Hepatocyte (in vitro differentiated cells): ENCODE results near the gene TMEM123. TPM values are rescaled to one million over a fixed set of nuclear protein-coding genes. Genes with fewer than 3 reads are reported as not detected.

Experiments used
- DNase-seq: peaks from one replicate; pipeline ENCODE4 v3.0.0-alpha.2; 2016; ENCODE audit warnings: low spot score
- H2AFZ ChIP-seq: fragments of 200-600 bp; sonication (generic); 2 replicates; pipeline ENCODE4 v1.6.0; 2016; ENCODE audit warnings: antibody characterized with exemption, mild to moderate bottlenecking
- H3K27ac ChIP-seq: fragments of 200-600 bp; sonication (generic); 2 replicates; pipeline ENCODE4 v1.5.1; 2016; ENCODE audit warnings: mild to moderate bottlenecking
- H3K27me3 ChIP-seq: fragments of 200-600 bp; sonication (generic); 2 replicates; pipeline ENCODE4 v1.6.1; 2016
- H3K36me3 ChIP-seq: fragments of 200-600 bp; sonication (generic); replicated peaks from 2 replicates; pipeline ENCODE4 v1.5.1; 2016; ENCODE audit warnings: low read depth; ENCODE audit not compliant: insufficient read depth
- H3K4me1 ChIP-seq: fragments of 200-600 bp; sonication (generic); 2 replicates; pipeline ENCODE4 v1.5.1; 2016; ENCODE audit warnings: mild to moderate bottlenecking, moderate library complexity; ENCODE audit not compliant: insufficient read depth
- H3K4me2 ChIP-seq: fragments of 200-600 bp; sonication (generic); 2 replicates; pipeline ENCODE4 v1.6.0; 2016
- H3K4me3 ChIP-seq: fragments of 200-600 bp; sonication (generic); 2 replicates; pipeline ENCODE4 v1.5.1; 2016; ENCODE audit warnings: mild to moderate bottlenecking
- H3K79me2 ChIP-seq: fragments of 200-600 bp; sonication (generic); 2 replicates; pipeline ENCODE4 v1.6.0; 2017; ENCODE audit warnings: mild to moderate bottlenecking
- H3K9me2 ChIP-seq: fragments of 200-600 bp; sonication (generic); replicated peaks from 2 replicates; pipeline ENCODE4 v1.6.0; 2017; ENCODE audit warnings: mild to moderate bottlenecking; ENCODE audit not compliant: insufficient read depth
- H3K9me3 ChIP-seq: fragments of 200-600 bp; sonication (generic); 2 replicates; pipeline ENCODE4 v1.5.1; 2016; ENCODE audit warnings: low read depth, mild to moderate bottlenecking
- H4K20me1 ChIP-seq: fragments of 200-600 bp; sonication (generic); 2 replicates; pipeline ENCODE4 v1.6.0; 2016; ENCODE audit warnings: mild to moderate bottlenecking; ENCODE audit not compliant: insufficient read depth, poor library complexity, severe bottlenecking
- CTCF ChIP-seq: fragments of 200-600 bp; sonication (generic); IDR thresholded peaks from 2 replicates; pipeline ENCODE4 v1.5.1; 2016; ENCODE audit warnings: antibody characterized with exemption, mild to moderate bottlenecking; ENCODE audit not compliant: poor library complexity
- EZH2 ChIP-seq: fragments of 200-600 bp; sonication (generic); IDR thresholded peaks from 2 replicates; pipeline ENCODE4 v1.6.1; 2016; ENCODE audit warnings: antibody characterized with exemption, mild to moderate bottlenecking, borderline replicate concordance
- EZH2phosphoT487 ChIP-seq: fragments of 200-600 bp; sonication (generic); IDR thresholded peaks from one replicate; pipeline ENCODE4 v1.6.1; 2018; ENCODE audit warnings: antibody characterized with exemption, mild to moderate bottlenecking, low read depth, moderate library complexity; ENCODE audit not compliant: unreplicated experiment, severe bottlenecking
- WGBS: methylation state at CpG from one replicate; pipeline ENCODE4 v1.1.6; 2016; ENCODE audit warnings: low lambda C conversion rate; ENCODE audit errors: missing lambda C conversion rate; 5-methylcytosine and 5-hydroxymethylcytosine counted together
- polyA plus RNA-seq: library from polyadenylated mRNA; unstranded; fragments of >200 nt; fragmentation: Nextera tagmentation; extraction: Ambion mirVana; gene quantifications from 2 replicates; pipeline ENCODE4 v1.2.1, GENCODE V29; 2016
- total RNA-seq: library from RNA; depleted of rRNA; stranded (reverse); fragments of >200 nt; gene quantifications from 2 replicates; pipeline ENCODE4 v1.2.3, GENCODE V29; 2014

TMEM123 gene
- total and polyA plus RNA-seq, 2 experiments from 2014 or later, result 122 to 182 TPM

DNA sequence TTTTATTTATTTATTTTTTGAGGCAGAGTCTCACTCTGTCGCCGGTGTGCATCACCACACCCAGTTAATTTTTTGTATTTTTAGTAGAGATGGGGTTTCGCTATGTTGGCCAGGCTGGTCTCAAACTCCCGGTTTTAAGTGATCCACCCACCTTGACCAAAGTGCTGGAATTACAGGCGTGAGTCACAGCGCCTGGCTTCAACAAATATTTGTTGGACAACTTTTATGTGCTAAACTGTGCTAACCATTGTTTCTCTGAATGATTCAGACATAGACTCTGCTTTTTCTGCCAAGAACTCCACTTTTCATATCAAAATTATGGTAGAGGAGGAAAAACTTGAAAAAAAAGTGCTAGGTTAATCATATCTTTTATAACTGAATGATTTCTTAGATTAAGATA is 41.7 kb upstream of the TMEM123 start:
- Histone ChIP-seq H3K4me2 (no peak overlapping the region), H3K27me3 (no peaks in the 10 kb centered on the region), H3K36me3 (no peaks in the 10 kb centered on the region), H3K9me3 (no peaks in the 10 kb centered on the region), H3K9me2 (no peaks in the 10 kb centered on the region), H3K4me3 (no peak overlapping the region), H2AFZ (no peak overlapping the region), H4K20me1 (no peaks in the 10 kb centered on the region), H3K4me1 (peaks cover 3% of the 10 kb centered on the region), H3K27ac (peak overlapping the region; percentile 17), H3K79me2 (no peaks in the 10 kb centered on the region)
- TF ChIP-seq EZH2phosphoT487 (no peak), EZH2 (no peak), CTCF (no peak)
- WGBS, result 50% methylated on average over 6 of the region's 6 CpGs
- DNase-seq, result peak; percentile 55

- peaks cover 3% of the 10 kb centered on the region for H3K4me1 ChIP-seq
- no peak overlapping the region for H3K27ac ChIP-seq
- H3K4me3 ChIP-seq, result no peak overlapping the region
- no peak overlapping the region for H2AFZ ChIP-seq
- no peaks in the 10 kb centered on the region for H3K79me2 ChIP-seq
- no peak for DNase-seq
- H3K27me3 ChIP-seq, result no peaks in the 10 kb centered on the region
- no peaks in the 10 kb centered on the region for H3K36me3 ChIP-seq
- no peaks in the 10 kb centered on the region for H3K9me3 ChIP-seq
- WGBS, result 66% methylated on average over 5 of the region's 5 CpGs
- no peak for TF ChIP-seq EZH2
- no peak for TF ChIP-seq EZH2phosphoT487
- no peak for TF ChIP-seq CTCF
- no peak overlapping the region for H3K4me2 ChIP-seq
- H3K9me2 ChIP-seq, result no peaks in the 10 kb centered on the region
- no peaks in the 10 kb centered on the region for H4K20me1 ChIP-seq
Observed at GRCh38 chr11:102493524-102493923, 41.0 kb upstream of the TMEM123 start.

GRCh38 chr11:102491969-102492368 is 39.4 kb upstream of the TMEM123 start:
- Histone ChIP-seq H3K4me1 (peaks cover 3% of the 10 kb centered on the region), H3K4me3 (no peak overlapping the region), H3K4me2 (no peak overlapping the region), H4K20me1 (no peaks in the 10 kb centered on the region), H3K9me2 (no peaks in the 10 kb centered on the region), H2AFZ (no peak overlapping the region), H3K27ac (no peak overlapping the region), H3K27me3 (no peaks in the 10 kb centered on the region), H3K79me2 (no peaks in the 10 kb centered on the region), H3K9me3 (no peaks in the 10 kb centered on the region), H3K36me3 (no peaks in the 10 kb centered on the region)
- WGBS, result 95% methylated on average over 2 of the region's 2 CpGs
- no peak for DNase-seq
- TF ChIP-seq EZH2phosphoT487, result no peak
- TF ChIP-seq CTCF, result no peak
